ENCODE measurements around the gene DBP. TPM values are rescaled to one million over a fixed set of nuclear protein-coding genes. Genes with fewer than 3 reads are reported as not detected.

The DBP gene
- total and polyA plus RNA-seq, 8 donors, result 6.4 to 11.1 (median 9.5) TPM

DNA sequence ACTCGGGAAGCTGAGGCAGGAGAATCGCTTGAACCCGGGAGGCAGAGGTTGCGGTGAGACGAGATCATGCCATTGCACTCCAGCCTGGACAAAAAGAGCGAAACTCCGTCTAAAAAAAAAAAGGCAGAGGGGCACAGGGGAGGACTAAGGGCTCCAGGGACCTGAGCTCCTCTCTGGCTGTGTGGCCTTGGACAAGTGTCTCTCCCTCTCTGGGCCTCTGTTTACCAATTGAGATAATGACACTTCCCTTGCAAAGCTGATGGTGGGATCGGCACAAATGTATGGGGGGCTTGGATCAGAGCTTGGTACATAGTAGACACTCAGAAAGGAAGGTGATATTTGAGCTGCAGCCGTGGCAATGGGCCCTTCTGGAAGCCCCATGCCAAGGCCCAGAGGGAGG, 42.0 kb downstream of the DBP start:
- no peak for ATAC-seq
- no peak for DNase-seq
- Histone ChIP-seq H3K27me3 (peaks cover 0 to 5% of the 10 kb centered on the region in 2 donors), H3K36me3 (no peaks in the 10 kb centered on the region), H3K9me3 (no peaks in the 10 kb centered on the region), H3K27ac (no peak overlapping the region), H3K4me1 (no peaks in the 10 kb centered on the region), H3K4me3 (no peak overlapping the region)
- TF ChIP-seq, protein P1, sequence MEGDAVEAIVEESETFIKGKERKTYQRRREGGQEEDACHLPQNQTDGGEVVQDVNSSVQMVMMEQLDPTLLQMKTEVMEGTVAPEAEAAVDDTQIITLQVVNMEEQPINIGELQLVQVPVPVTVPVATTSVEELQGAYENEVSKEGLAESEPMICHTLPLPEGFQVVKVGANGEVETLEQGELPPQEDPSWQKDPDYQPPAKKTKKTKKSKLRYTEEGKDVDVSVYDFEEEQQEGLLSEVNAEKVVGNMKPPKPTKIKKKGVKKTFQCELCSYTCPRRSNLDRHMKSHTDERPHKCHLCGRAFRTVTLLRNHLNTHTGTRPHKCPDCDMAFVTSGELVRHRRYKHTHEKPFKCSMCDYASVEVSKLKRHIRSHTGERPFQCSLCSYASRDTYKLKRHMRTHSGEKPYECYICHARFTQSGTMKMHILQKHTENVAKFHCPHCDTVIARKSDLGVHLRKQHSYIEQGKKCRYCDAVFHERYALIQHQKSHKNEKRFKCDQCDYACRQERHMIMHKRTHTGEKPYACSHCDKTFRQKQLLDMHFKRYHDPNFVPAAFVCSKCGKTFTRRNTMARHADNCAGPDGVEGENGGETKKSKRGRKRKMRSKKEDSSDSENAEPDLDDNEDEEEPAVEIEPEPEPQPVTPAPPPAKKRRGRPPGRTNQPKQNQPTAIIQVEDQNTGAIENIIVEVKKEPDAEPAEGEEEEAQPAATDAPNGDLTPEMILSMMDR (IDR thresholded peaks at IDR 0.05), result no peak
- intact Hi-C loops (cut with DNase I), result no loop called here

DNA sequence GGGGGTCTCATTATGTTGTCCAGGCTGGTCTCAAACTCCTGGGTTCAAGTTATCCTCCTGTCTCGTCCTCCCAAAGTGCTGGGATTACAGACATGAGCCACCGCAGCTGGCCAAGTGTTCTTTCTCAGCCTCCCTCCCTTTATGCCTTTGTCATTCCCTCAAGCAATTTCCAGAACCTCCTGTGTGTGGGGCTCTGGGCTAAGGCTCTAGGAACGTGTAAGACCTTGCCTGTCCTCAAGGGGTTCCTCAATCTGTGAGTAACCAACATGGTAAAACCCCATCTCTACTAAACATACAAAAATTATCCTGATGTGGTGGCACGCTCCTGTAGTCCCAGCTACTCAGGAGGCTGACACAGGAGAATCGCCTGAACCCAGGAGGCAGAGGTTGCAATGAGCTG, 46.2 kb downstream of the DBP start:
- Histone ChIP-seq H3K4me3 (no peak overlapping the region), H3K4me1 (peaks cover 0 to 10% of the 10 kb centered on the region in 2 donors), H3K36me3 (no peaks in the 10 kb centered on the region), H3K9me3 (no peaks in the 10 kb centered on the region), H3K27ac (no peak overlapping the region), H3K27me3 (peaks cover 0 to 5% of the 10 kb centered on the region in 2 donors)
- ATAC-seq (no peak), DNase-seq (no peak)
- TF ChIP-seq, protein P1 (IDR thresholded peaks at IDR 0.05), result no peak
- intact Hi-C loops (cut with DNase I), result no loop called here

DNA sequence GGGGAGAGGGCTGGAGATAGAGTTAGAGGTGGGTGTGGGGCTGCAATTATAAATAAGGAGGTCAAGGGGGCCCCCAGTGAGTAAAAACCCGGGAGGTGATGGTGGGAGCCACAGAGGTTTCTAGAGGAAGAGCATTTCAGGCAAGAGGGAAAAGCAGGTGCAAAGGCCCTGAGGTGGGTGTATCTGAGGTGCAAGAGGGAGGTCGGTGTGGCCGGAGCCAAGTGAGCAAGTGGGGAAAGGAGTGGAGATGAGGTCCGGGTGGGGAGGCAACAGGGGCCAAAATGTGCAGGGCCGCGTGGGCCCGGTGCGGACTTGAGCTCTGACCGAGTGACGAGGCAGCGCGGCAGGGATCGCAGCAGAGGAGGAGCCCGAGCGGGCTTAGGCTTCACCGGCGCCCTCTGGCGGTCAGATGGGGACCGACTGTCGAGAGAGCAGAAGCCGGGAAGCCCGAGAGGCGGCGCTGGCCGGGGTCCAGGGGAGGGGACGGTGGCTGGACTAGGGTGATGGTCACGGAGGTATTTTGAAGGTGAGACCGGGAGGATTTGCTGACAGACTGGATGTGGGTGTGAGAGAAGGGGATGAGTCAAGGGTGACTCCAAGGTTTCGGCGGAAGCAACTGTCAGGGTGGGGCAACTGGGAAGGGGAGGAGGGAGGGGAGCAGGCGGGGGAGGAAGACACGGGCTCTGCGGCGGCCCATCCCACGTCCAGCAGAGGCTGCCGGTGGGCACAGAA, 48.3 kb downstream of the DBP start:
- DNase-seq, result peak; percentile 73 to 99 (median 90)
- peak; percentile 86 for ATAC-seq
- TF ChIP-seq, protein P1 (IDR thresholded peaks at IDR 0.05), result peak; percentile 85 to 94
- Histone ChIP-seq H3K4me1 (peaks cover 3 to 16% of the 10 kb centered on the region in 2 donors), H3K4me3 (peak overlapping the region; percentile 22 to 24), H3K9me3 (no peaks in the 10 kb centered on the region), H3K27ac (no peak overlapping the region), H3K36me3 (no peaks in the 10 kb centered on the region), H3K27me3 (peaks cover 0 to 9% of the 10 kb centered on the region in 2 donors)
- intact Hi-C loops (cut with DNase I), result loop anchor here in 1 of 2 donors (10.0 kb wide), 1 partner anchor 84 kb away; no protein-coding TSS in a partner anchor

DNA sequence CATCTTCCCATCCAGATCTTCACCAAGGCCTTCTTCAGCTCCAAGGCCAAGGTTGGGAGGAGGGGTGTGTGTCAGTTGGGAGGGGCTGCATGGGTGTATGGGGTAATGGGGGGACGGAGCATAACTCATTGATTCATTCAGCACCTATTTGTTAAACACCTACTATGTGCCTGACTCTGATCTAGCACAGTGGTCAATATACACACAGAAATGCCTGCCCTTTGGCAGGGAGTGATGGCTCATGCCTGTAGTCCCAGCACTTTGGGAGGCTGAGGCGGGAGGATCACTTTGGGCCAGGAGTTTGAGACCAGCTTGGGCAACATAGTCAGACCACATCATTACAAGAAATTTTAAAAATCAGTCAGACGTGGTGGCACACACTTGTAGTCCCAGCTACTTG, 49.8 kb downstream of the DBP start:
- ATAC-seq (no peak), DNase-seq (no peak)
- Histone ChIP-seq H3K27me3 (peaks cover 0 to 9% of the 10 kb centered on the region in 2 donors), H3K4me1 (peaks cover 5 to 24% of the 10 kb centered on the region in 2 donors), H3K27ac (no peak overlapping the region), H3K36me3 (no peaks in the 10 kb centered on the region), H3K4me3 (no peak overlapping the region), H3K9me3 (no peaks in the 10 kb centered on the region)
- TF ChIP-seq, protein P1 (IDR thresholded peaks at IDR 0.05), result no peak
- intact Hi-C loops (cut with DNase I), result loop anchor here in 1 of 2 donors (10.0 kb wide), 1 partner anchor 83 kb away; no protein-coding TSS in a partner anchor

DNA sequence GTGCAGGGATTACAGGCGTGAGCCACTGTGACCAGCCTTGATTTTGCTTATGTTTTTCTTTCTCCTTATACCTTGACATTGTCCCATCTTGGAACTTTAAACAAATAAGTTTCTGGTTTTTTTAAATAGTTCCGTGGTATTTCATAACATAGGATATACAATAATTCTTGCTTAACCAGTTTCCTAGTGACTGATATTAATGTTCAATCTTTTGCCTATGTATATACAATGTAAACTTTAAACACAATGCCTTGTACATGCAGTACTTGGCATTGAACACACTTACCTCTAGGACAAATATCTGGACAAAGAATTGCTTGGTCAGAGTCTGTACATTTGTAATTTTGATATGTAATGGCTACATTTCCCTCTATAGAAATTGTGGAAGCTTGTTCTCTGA, 55.0 kb downstream of the DBP start:
- Histone ChIP-seq H3K9me3 (no peaks in the 10 kb centered on the region), H3K4me3 (no peak overlapping the region), H3K27ac (no peak overlapping the region), H3K4me1 (peaks cover 5 to 14% of the 10 kb centered on the region in 2 donors), H3K27me3 (peaks cover 0 to 4% of the 10 kb centered on the region in 2 donors), H3K36me3 (no peaks in the 10 kb centered on the region)
- no peak for ATAC-seq
- no peak for DNase-seq
- intact Hi-C loops (cut with DNase I), result loop anchor here in 1 of 2 donors (10.0 kb wide), 1 partner anchor 77 kb away; no protein-coding TSS in a partner anchor
- TF ChIP-seq, protein P1 (IDR thresholded peaks at IDR 0.05), result no peak

Other genes with a start within 250 kb of the DBP start
- 100 to 1,000 TPM; 171 to 187 TPM for gene KDELR1, start 245.8 kb downstream of the DBP start, total RNA-seq
- 100 to 1,000 TPM; 159 to 178 (median 163) TPM for gene KDELR1, start 245.8 kb downstream of the DBP start, polyA plus RNA-seq (ENCODE audit: insufficient read length in 6 of 6)
- 1 to 10 TPM in 1 of 2 donors, under 1 TPM in 1; 0.94 to 1.3 TPM for gene GRIN2D, start 243.7 kb downstream of the DBP start, total RNA-seq
- under 1 TPM; 0.25 to 0.51 (median 0.30) TPM for gene GRIN2D, start 243.7 kb downstream of the DBP start, polyA plus RNA-seq (ENCODE audit: insufficient read length in 6 of 6)
- gene GRWD1, start 191.4 kb downstream of the DBP start, total RNA-seq, result 10 to 100 TPM; 21.5 to 33.8 TPM
- gene GRWD1, start 191.4 kb downstream of the DBP start, polyA plus RNA-seq (ENCODE audit: insufficient read length in 6 of 6), result 10 to 100 TPM; 18.4 to 29.0 (median 24.4) TPM
- under 1 TPM; 0.52 to 0.61 TPM for gene KCNJ14, start 181.8 kb downstream of the DBP start, total RNA-seq
- 1 to 10 TPM in 5 of 6 donors, under 1 TPM in 1; 0.94 to 1.3 (median 1.2) TPM for gene KCNJ14, start 181.8 kb downstream of the DBP start, polyA plus RNA-seq (ENCODE audit: insufficient read length in 6 of 6)
- 10 to 100 TPM; 49.8 to 65.9 TPM for gene CYTH2, start 168.0 kb downstream of the DBP start, total RNA-seq
- 100 to 1,000 TPM in 2 of 6 donors, 10 to 100 TPM in 4; 86.5 to 108 (median 91.5) TPM for gene CYTH2, start 168.0 kb downstream of the DBP start, polyA plus RNA-seq (ENCODE audit: insufficient read length in 6 of 6)
- gene LMTK3, start 125.5 kb downstream of the DBP start, total RNA-seq, result 1 to 10 TPM; 4.4 to 9.5 TPM
- 1 to 10 TPM; 1.7 to 3.5 (median 2.6) TPM for gene LMTK3, start 125.5 kb downstream of the DBP start, polyA plus RNA-seq (ENCODE audit: insufficient read length in 6 of 6)
- 1 to 10 TPM; 2.8 to 6.3 TPM for gene SULT2B1, start 85.2 kb downstream of the DBP start, total RNA-seq
- 1 to 10 TPM; 2.1 to 3.8 (median 2.9) TPM for gene SULT2B1, start 85.2 kb downstream of the DBP start, polyA plus RNA-seq (ENCODE audit: insufficient read length in 6 of 6)
- gene SPACA4, start 30.6 kb downstream of the DBP start, total RNA-seq, result not detected
- under 1 TPM; 0.17 to 0.78 (median 0.26) TPM for gene SPACA4, start 30.6 kb downstream of the DBP start, polyA plus RNA-seq (ENCODE audit: insufficient read length in 6 of 6)
- 10 to 100 TPM; 15.5 to 50.0 TPM for gene FAM83E, start 22.3 kb downstream of the DBP start, total RNA-seq
- 10 to 100 TPM in 2 of 6 donors, 1 to 10 TPM in 4; 4.7 to 12.3 (median 5.8) TPM for gene FAM83E, start 22.3 kb downstream of the DBP start, polyA plus RNA-seq (ENCODE audit: insufficient read length in 6 of 6)
- 1,000 to 10,000 TPM; 1,028 to 1,088 TPM for gene RPL18, start 18.2 kb downstream of the DBP start, total RNA-seq
- gene RPL18, start 18.2 kb downstream of the DBP start, polyA plus RNA-seq (ENCODE audit: insufficient read length in 6 of 6), result 1,000 to 10,000 TPM; 1,451 to 1,744 (median 1,588) TPM
- gene SPHK2, start 17.9 kb downstream of the DBP start, total RNA-seq, result 10 to 100 TPM; 21.3 to 27.5 TPM
- gene SPHK2, start 17.9 kb downstream of the DBP start, polyA plus RNA-seq (ENCODE audit: insufficient read length in 6 of 6), result 10 to 100 TPM; 10.2 to 17.1 (median 14.1) TPM
- 1 to 10 TPM; 3.6 to 3.9 TPM for gene CA11, start 8.8 kb upstream of the DBP start, total RNA-seq
- gene CA11, start 8.8 kb upstream of the DBP start, polyA plus RNA-seq (ENCODE audit: insufficient read length in 6 of 6), result 1 to 10 TPM; 3.7 to 5.6 (median 5.0) TPM
- gene NTN5, start 35.6 kb upstream of the DBP start, total RNA-seq, result under 1 TPM; 0.29 to 0.73 TPM
- gene NTN5, start 35.6 kb upstream of the DBP start, polyA plus RNA-seq (ENCODE audit: insufficient read length in 6 of 6), result 1 to 10 TPM in 4 of 6 donors, under 1 TPM in 2; 0.66 to 1.4 (median 1.1) TPM
- 1 to 10 TPM; 1.1 to 2.7 TPM for gene FUT2, start 58.6 kb upstream of the DBP start, total RNA-seq
- 1 to 10 TPM; 2.1 to 3.7 (median 2.8) TPM for gene FUT2, start 58.6 kb upstream of the DBP start, polyA plus RNA-seq (ENCODE audit: insufficient read length in 6 of 6)
- gene MAMSTR, start 82.3 kb upstream of the DBP start, total RNA-seq, result 1 to 10 TPM; 1.3 to 1.5 TPM
- gene MAMSTR, start 82.3 kb upstream of the DBP start, polyA plus RNA-seq (ENCODE audit: insufficient read length in 6 of 6), result 1 to 10 TPM; 4.3 to 5.2 (median 4.6) TPM
- gene RASIP1, start 103.2 kb upstream of the DBP start, total RNA-seq, result 10 to 100 TPM; 15.0 to 25.4 TPM
- gene RASIP1, start 103.2 kb upstream of the DBP start, polyA plus RNA-seq (ENCODE audit: insufficient read length in 6 of 6), result 10 to 100 TPM; 16.0 to 29.9 (median 23.8) TPM
- 1 to 10 TPM in 1 of 2 donors, under 1 TPM in 1; 0.96 to 1.5 TPM for gene IZUMO1, start 109.5 kb upstream of the DBP start, total RNA-seq
- gene IZUMO1, start 109.5 kb upstream of the DBP start, polyA plus RNA-seq (ENCODE audit: insufficient read length in 6 of 6), result 1 to 10 TPM; 1.1 to 3.6 (median 1.8) TPM
- gene FUT1, start 115.3 kb upstream of the DBP start, total RNA-seq, result 1 to 10 TPM; 6.0 to 8.7 TPM
- 1 to 10 TPM; 5.1 to 8.6 (median 6.5) TPM for gene FUT1, start 115.3 kb upstream of the DBP start, polyA plus RNA-seq (ENCODE audit: insufficient read length in 6 of 6)
- gene FGF21, start 118.1 kb upstream of the DBP start, total RNA-seq, result not detected
- not detected for gene FGF21, start 118.1 kb upstream of the DBP start, polyA plus RNA-seq (ENCODE audit: insufficient read length in 6 of 6)
- 10 to 100 TPM; 68.5 to 87.5 TPM for gene BCAT2, start 173.7 kb upstream of the DBP start, total RNA-seq
- 10 to 100 TPM; 37.0 to 50.1 (median 42.2) TPM for gene BCAT2, start 173.7 kb upstream of the DBP start, polyA plus RNA-seq (ENCODE audit: insufficient read length in 6 of 6)
- 10 to 100 TPM; 10.1 to 20.3 TPM for gene HSD17B14, start 199.1 kb upstream of the DBP start, total RNA-seq
- 10 to 100 TPM in 1 of 6 donors, 1 to 10 TPM in 5; 6.7 to 10.9 (median 8.6) TPM for gene HSD17B14, start 199.1 kb upstream of the DBP start, polyA plus RNA-seq (ENCODE audit: insufficient read length in 6 of 6)
- gene PLEKHA4, start 231.2 kb upstream of the DBP start, total RNA-seq, result 10 to 100 TPM; 21.0 to 37.3 TPM
- 10 to 100 TPM; 14.4 to 21.1 (median 17.4) TPM for gene PLEKHA4, start 231.2 kb upstream of the DBP start, polyA plus RNA-seq (ENCODE audit: insufficient read length in 6 of 6)
- gene PPP1R15A, start 235.0 kb upstream of the DBP start, total RNA-seq, result 10 to 100 TPM; 68.4 to 74.8 TPM
- gene PPP1R15A, start 235.0 kb upstream of the DBP start, polyA plus RNA-seq (ENCODE audit: insufficient read length in 6 of 6), result 100 to 1,000 TPM in 1 of 6 donors, 10 to 100 TPM in 5; 36.3 to 110 (median 58.4) TPM